HepG2 (cell line): ENCODE data around the gene VDAC1. TPM values are rescaled to one million over a fixed set of nuclear protein-coding genes. Genes with fewer than 3 reads are reported as not detected.

Source experiments
- ATAC-seq: fragments of 200-7000 bp; cut with Tn5 transposase; 3 replicates; pipeline ENCODE4 v1.9.1; 2020; ENCODE audit warnings: mild to moderate bottlenecking, moderate library complexity
- BruUV-seq: library from RNA; stranded (reverse); fragments of 400-500 nt; replicated peaks from 2 replicates; lab custom pipeline; 2021; lab: Mats Ljungman, UMichigan
- CTCF ChIA-PET: fragments of 300-600 bp; formaldehyde crosslinking; extraction: SDS; loops from one replicate; lab custom pipeline; 2021; ENCODE audit warnings: low total read pairs, inconsistent platforms, low intra/inter-chr PET ratio; lab: Yijun Ruan, JAX
- POLR2A ChIA-PET: fragments of 350-600 bp; sonication (Branson Sonifier 250); formaldehyde crosslinking; loops from one replicate; lab custom pipeline; 2020; ENCODE audit warnings: antibody characterized with exemption, inconsistent platforms; lab: Yijun Ruan, JAX
- DNase-seq: peaks from one replicate; pipeline ENCODE4 v3.0.0-alpha.2; 2015; ENCODE audit warnings: low spot score
- FAIRE-seq: peaks from 3 replicates; lab custom pipeline; 2011; peaks lifted over from hg19 to GRCh38; lab: Jason Lieb, UNC
- H2AFZ ChIP-seq: one replicate; pipeline ENCODE4 v1.6.1; 2011; ENCODE audit warnings: low read length, inconsistent platforms
- H3K27ac ChIP-seq: fragments of 300-600 bp; 3 replicates; pipeline ENCODE4 v1.8.0; 2011; ENCODE audit warnings: mixed run types, mild to moderate bottlenecking, mixed read lengths, low read length, inconsistent platforms; ENCODE audit not compliant: insufficient read depth; ENCODE audit errors: extremely low read length
- H3K27me3 ChIP-seq, 2 experiments: fragments of 200-600 bp in 1 of 2; 2 replicates in 1 of 2; 3 replicates in 1 of 2; pipeline versions ENCODE4 v1.6.0 to v1.8.0; 2011; ENCODE audit warnings: low read length in 2 of 2, mild to moderate bottlenecking in 2 of 2, moderate library complexity in 2 of 2, inconsistent platforms in 1 of 2; ENCODE audit not compliant: insufficient read depth in 2 of 2, control insufficient read depth in 1 of 2
- H3K36me3 ChIP-seq, 2 experiments: fragments of 200-600 bp in 1 of 2; replicated peaks in 1 of 2; 2 replicates in 1 of 2; 3 replicates in 1 of 2; pipeline versions ENCODE4 v1.5.1 to v1.8.0; 2011; ENCODE audit warnings: low read length in 2 of 2, inconsistent platforms in 1 of 2; ENCODE audit not compliant: insufficient read depth in 2 of 2, control insufficient read depth in 1 of 2
- H3K4me1 ChIP-seq: 2 replicates; pipeline ENCODE4 v1.5.1; 2012; ENCODE audit warnings: low read length, inconsistent platforms; ENCODE audit not compliant: insufficient read depth
- H3K4me2 ChIP-seq: 2 replicates; pipeline ENCODE4 v1.6.0; 2011; ENCODE audit warnings: low read depth, low read length, inconsistent platforms
- H3K4me3 ChIP-seq, 3 experiments: fragments of 200-600 bp in 1 of 3; sonication (generic), shearing (Covaris generic) in 1 of 3; replicated peaks in 1 of 3; 2 replicates each; pipeline ENCODE4 v1.5.1; 2011 to 2016; ENCODE audit warnings: low read length in 3 of 3, inconsistent platforms in 2 of 3, low read depth in 2 of 3, mild to moderate bottlenecking in 2 of 3, control low read depth in 1 of 3, mixed read lengths in 1 of 3; ENCODE audit not compliant: insufficient read depth in 1 of 3
- H3K79me2 ChIP-seq: one replicate; pipeline ENCODE4 v1.6.1; 2011; ENCODE audit warnings: low read length, inconsistent platforms; ENCODE audit not compliant: insufficient read depth
- H3K9ac ChIP-seq: 2 replicates; pipeline ENCODE4 v1.6.0; 2011; ENCODE audit warnings: mild to moderate bottlenecking, low read depth, low read length, inconsistent platforms; ENCODE audit not compliant: insufficient read depth
- H3K9me3 ChIP-seq: 2 replicates; pipeline ENCODE4 v1.5.1; 2012; ENCODE audit warnings: mild to moderate bottlenecking, low read length
- H4K20me1 ChIP-seq: 2 replicates; pipeline ENCODE4 v1.6.0; 2011; ENCODE audit warnings: inconsistent platforms, mild to moderate bottlenecking, low read length, moderate library complexity; ENCODE audit not compliant: insufficient read depth
- DNMT1 ChIP-seq: sonication (generic); formaldehyde crosslinking; IDR thresholded peaks from 2 replicates; pipeline ENCODE4 v1.5.1; 2020; ENCODE audit warnings: mild to moderate bottlenecking, missing genetic modification reagents
- DRAP1 ChIP-seq: IDR thresholded peaks from 2 replicates; pipeline ENCODE4 v1.6.1; 2016; ENCODE audit warnings: missing genetic modification reagents, missing compliant biosample characterization
- FOXP1 ChIP-seq, 2 experiments: fragments of 450-650 bp in 1 of 2; IDR thresholded peaks; 2 replicates each; pipeline ENCODE4 v1.6.1; 2017 to 2018; ENCODE audit warnings: antibody characterized with exemption in 1 of 2
- HES4 ChIP-seq: sonication (generic); formaldehyde crosslinking; IDR thresholded peaks from 2 replicates; pipeline ENCODE4 v1.9.0; 2021; ENCODE audit warnings: mild to moderate bottlenecking, missing genetic modification reagents, borderline replicate concordance
- HNF4A ChIP-seq: sonication (generic); formaldehyde crosslinking; IDR thresholded peaks from 2 replicates; pipeline ENCODE4 v1.4.0; 2020; ENCODE audit warnings: missing genetic modification reagents
- KDM5B ChIP-seq: sonication (generic); formaldehyde crosslinking; IDR thresholded peaks from 2 replicates; pipeline ENCODE4 v1.4.0; 2020; ENCODE audit warnings: missing genetic modification reagents, mild to moderate bottlenecking, borderline replicate concordance
- NFATC3 ChIP-seq: sonication (generic); formaldehyde crosslinking; IDR thresholded peaks from 2 replicates; pipeline ENCODE4 v1.5.1; 2020; ENCODE audit warnings: mild to moderate bottlenecking, missing genetic modification reagents
- REST ChIP-seq, 2 experiments: IDR thresholded peaks; 2 replicates each; pipeline ENCODE4 v1.6.1; 2011 to 2012; ENCODE audit warnings: low read length in 2 of 2, borderline replicate concordance in 1 of 2, low read depth in 1 of 2, mild to moderate bottlenecking in 1 of 2, moderate library complexity in 1 of 2
- RFX1 ChIP-seq: fragments of 450-650 bp; IDR thresholded peaks from 2 replicates; pipeline ENCODE4 v1.6.1; 2017
- ZBTB3 ChIP-seq: sonication (generic); formaldehyde crosslinking; IDR thresholded peaks from 2 replicates; pipeline ENCODE4 v1.4.0; 2020; ENCODE audit warnings: low read depth, mild to moderate bottlenecking, moderate library complexity, missing genetic modification reagents, borderline replicate concordance
- ZBTB38 ChIP-seq: sonication (generic); formaldehyde crosslinking; IDR thresholded peaks from 2 replicates; pipeline ENCODE4 v1.5.1; 2020; ENCODE audit warnings: mild to moderate bottlenecking, missing genetic modification reagents
- ZNF460 ChIP-seq: sonication (generic); formaldehyde crosslinking; IDR thresholded peaks from 2 replicates; pipeline ENCODE4 v1.5.1; 2020; ENCODE audit warnings: missing genetic modification reagents, mild to moderate bottlenecking, borderline replicate concordance
- WGBS: methylation state at CpG from one replicate; pipeline ENCODE4 v1.1.6; 2017; ENCODE audit warnings: low lambda C conversion rate; 5-methylcytosine and 5-hydroxymethylcytosine counted together
- in situ Hi-C: cut with HindIII; loops from 2 replicates; pipeline ENCODE4 v1.10.0; 2017; ENCODE audit warnings: low pct_unique_long_range_greater_than_20kb; ENCODE audit not compliant: extremely low pct_ligation_motif_present
- intact Hi-C: fragments of 100-400 bp; cut with micrococcal nuclease; formaldehyde crosslinking; loops from one replicate; pipeline ENCODE4 v1.10.0; 2022; ENCODE audit not compliant: unreplicated experiment
- polyA plus RNA-seq, 8 experiments: library from polyadenylated mRNA; depleted of rRNA in 3 of 8; stranded (reverse) in 7 of 8; unstranded in 1 of 8; fragments of >200 nt; fragmentation: Illumina TruSeq in 4 of 8; extraction: Trizol in 4 of 8; gene quantifications; 2 replicates each; pipeline versions ENCODE4 v1.2.1 to v1.2.3, GENCODE V29; 2011 to 2016; ENCODE audit warnings: low read depth in 4 of 8, missing spikeins in 1 of 8, mixed read lengths in 1 of 8; ENCODE audit not compliant: insufficient read depth in 1 of 8
- total RNA-seq, 5 experiments: library from RNA; depleted of rRNA; stranded (reverse); fragments of >200 nt; fragmentation: Illumina TruSeq; extraction: Trizol; gene quantifications; 2 replicates each; pipeline ENCODE4 v1.2.3, GENCODE V29; 2016; ENCODE audit warnings: low read depth in 1 of 5

The VDAC1 gene
- total and polyA plus RNA-seq, 2 of the 13 experiments (the other 11 are each of a cell fraction or from before 2014, with no cell fraction given): 112 to 380 TPM

- in situ Hi-C loops: no loop called here
- DNase-seq (no peak), ATAC-seq (no peak), FAIRE-seq (no peak)
- TF ChIP-seq NFATC3 (CRISPR knock-in tag): no peak
- no peak for TF ChIP-seq HNF4A (CRISPR knock-in tag)
- peak; percentile 84; the same call in 1 of the 2 replicates for TF ChIP-seq ZBTB38 (CRISPR knock-in tag)
- H3K79me2 ChIP-seq: peaks cover 46% of the 10 kb centered on the region
- H3K27me3 ChIP-seq: no peaks in the 10 kb centered on the region; a peak in 1 of 5 replicates
- H3K9me3 ChIP-seq: no peaks in the 10 kb centered on the region
- H3K4me2 ChIP-seq: peak overlapping the region; percentile 95
- peaks cover 14% of the 10 kb centered on the region for H4K20me1 ChIP-seq
- intact Hi-C loops: no loop called here
- BruUV-seq: no TSS peak
- no peak overlapping the region for H2AFZ ChIP-seq
- 84% methylated on average over 12 of the region's 13 CpGs for WGBS
- peak overlapping the region; percentile 70 to 96 (median 92); a peak in 5 of 6 replicates for H3K4me3 ChIP-seq
- peaks cover 38% of the 10 kb centered on the region for H3K4me1 ChIP-seq
- peak overlapping the region; percentile 95 for H3K27ac ChIP-seq
- peak overlapping the region; percentile 97 for H3K9ac ChIP-seq
- CTCF ChIA-PET: interaction anchor here (1.2 kb wide), 1 partner anchor 20 kb away, joined by 3 read pairs; no protein-coding TSS in a partner anchor
- H3K36me3 ChIP-seq: peaks cover under 1 to 5% of the 10 kb centered on the region in 2 experiments; a peak in 2 of 5 replicates
- POLR2A ChIA-PET: interaction anchor here (0.7 to 7.4 kb wide), 10 partner anchors 10 to 119 kb away, joined by 3 to 192 read pairs (median 8); partner anchors contain the start of genes C5orf15 and TCF7
Measured at GRCh38 chr5:134006115-134006514, 1.3 kb upstream of the VDAC1 start.

GRCh38 chr5:134005417-134006061 lies 764 bp upstream of the VDAC1 start:
- ChIA-PET POLR2A (interaction anchor here (0.8 to 7.4 kb wide), 18 partner anchors 10 to 109 kb away, joined by 3 to 192 read pairs (median 5); partner anchors contain the start of genes C5orf15 and TCF7), CTCF (interaction anchor here (1.2 kb wide), 1 partner anchor 21 kb away, joined by 3 read pairs; no protein-coding TSS in a partner anchor)
- Histone ChIP-seq H2AFZ (no peak overlapping the region), H3K79me2 (peaks cover 52% of the 10 kb centered on the region), H3K9ac (peak overlapping the region; percentile 97), H3K4me2 (peak overlapping the region; percentile 95), H3K27me3 (no peaks in the 10 kb centered on the region; a peak in 1 of 5 replicates), H3K4me3 (peak overlapping the region; percentile 70 to 96 (median 92)), H4K20me1 (peaks cover 20% of the 10 kb centered on the region), H3K9me3 (no peaks in the 10 kb centered on the region), H3K27ac (peak overlapping the region; percentile 95), H3K4me1 (peaks cover 44% of the 10 kb centered on the region), H3K36me3 (peaks cover 3 to 6% of the 10 kb centered on the region in 2 experiments; a peak in 2 of 5 replicates)
- 15% methylated on average over 16 of the region's 40 CpGs for WGBS
- in situ Hi-C loops: no loop called here
- intact Hi-C loops: loop anchor here (2.0 kb wide), 2 partner anchors 13 to 33 kb away; no protein-coding TSS in a partner anchor
- ATAC-seq (peak; percentile 40), DNase-seq (no peak), FAIRE-seq (no peak)
- TSS peak; percentile 77 for BruUV-seq
- no peak for TF ChIP-seq REST (IDR thresholded peaks at IDR 0.05; ENCODE audit: borderline replicate concordance in 1 of 2, low read depth in 1 of 2, low read length in 2 of 2)
- no peak for TF ChIP-seq FOXP1 (IDR thresholded peaks at IDR 0.05)
- TF ChIP-seq FOXP1 (CRISPR knock-in tag; IDR thresholded peaks at IDR 0.05): no peak
- peak; percentile 40; the same call in 1 of the 2 replicates for TF ChIP-seq KDM5B (CRISPR knock-in tag)
- no peak for TF ChIP-seq ZNF460 (CRISPR knock-in tag)
- TF ChIP-seq DRAP1 (CRISPR knock-in tag): peak; percentile 34; the same call in 1 of the 2 replicates
- TF ChIP-seq DNMT1 (CRISPR knock-in tag): no peak
- no peak for TF ChIP-seq RFX1
- TF ChIP-seq HES4 (CRISPR knock-in tag): no peak
- TF ChIP-seq ZBTB3: no peak
